T-helper 22 cell (primary cell): ENCODE results near the gene MAML3.

ENCODE experiments used
- DNase-seq: peaks from one replicate; pipeline ENCODE4 v3.0.0-alpha.2; 2020; ENCODE audit warnings: low read depth

The MAML3 gene

DNA sequence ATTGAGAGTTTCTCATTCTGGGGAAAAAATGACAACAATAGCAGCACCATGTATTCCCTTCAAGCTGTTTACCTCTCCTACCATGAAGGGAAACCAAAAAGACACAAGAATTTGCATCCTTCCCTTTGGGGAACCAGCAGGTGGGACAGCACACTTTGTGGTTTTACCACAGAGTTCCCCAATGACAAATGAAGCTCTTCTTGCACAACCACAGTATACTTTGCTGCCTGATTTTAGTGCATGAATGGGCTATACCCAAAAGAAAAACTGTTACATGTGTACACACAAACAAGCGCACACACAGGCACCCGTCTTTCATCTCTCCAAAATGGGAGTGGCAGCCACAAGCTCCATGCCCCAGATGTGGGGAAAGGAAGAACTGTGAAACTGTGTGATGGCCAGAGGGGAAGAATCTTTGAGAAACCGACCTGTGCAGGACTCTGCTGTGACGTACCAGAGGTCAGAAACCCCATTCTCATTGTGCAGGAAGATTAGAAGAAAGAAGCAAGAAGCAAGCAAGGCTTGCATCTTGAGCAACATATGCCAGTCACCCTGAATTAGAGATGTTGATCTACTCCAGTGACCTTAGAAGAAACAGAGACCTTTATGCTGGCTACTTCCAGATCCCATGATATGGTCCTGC lies 2.7 kb upstream of the MAML3 start:
- no peak for DNase-seq

DNA sequence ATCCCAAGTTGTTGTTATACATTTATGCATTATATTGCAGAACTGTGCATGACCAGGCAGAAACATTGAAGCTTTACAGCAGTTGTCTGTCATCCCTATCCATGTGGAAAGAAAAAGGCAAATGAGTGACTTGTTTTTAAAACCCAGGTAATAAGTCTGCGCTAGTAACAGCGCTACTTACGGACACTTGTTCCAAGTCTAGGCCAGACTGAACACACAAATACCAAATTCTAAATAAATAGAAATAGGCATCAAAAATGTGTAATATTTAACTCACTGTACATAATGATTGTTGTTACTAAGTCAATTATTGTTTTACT lies 548 bp upstream of the MAML3 start:
- DNase-seq: no peak

DNA sequence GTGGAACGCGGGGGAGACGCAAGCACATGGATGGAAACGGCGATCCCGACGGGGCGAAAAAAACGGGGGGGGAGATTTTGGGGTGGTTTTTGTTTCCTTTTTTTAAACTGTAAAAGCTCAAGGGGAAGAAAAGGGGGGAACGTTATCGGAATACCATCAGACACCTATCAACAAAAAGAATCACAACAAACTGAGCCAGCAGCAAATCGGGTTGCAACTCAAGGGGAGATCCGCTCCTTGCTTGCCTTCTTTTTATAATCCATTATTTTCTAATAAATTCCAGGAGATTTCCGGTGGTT lies 616 bp downstream of the MAML3 start:
- no peak for DNase-seq

DNA sequence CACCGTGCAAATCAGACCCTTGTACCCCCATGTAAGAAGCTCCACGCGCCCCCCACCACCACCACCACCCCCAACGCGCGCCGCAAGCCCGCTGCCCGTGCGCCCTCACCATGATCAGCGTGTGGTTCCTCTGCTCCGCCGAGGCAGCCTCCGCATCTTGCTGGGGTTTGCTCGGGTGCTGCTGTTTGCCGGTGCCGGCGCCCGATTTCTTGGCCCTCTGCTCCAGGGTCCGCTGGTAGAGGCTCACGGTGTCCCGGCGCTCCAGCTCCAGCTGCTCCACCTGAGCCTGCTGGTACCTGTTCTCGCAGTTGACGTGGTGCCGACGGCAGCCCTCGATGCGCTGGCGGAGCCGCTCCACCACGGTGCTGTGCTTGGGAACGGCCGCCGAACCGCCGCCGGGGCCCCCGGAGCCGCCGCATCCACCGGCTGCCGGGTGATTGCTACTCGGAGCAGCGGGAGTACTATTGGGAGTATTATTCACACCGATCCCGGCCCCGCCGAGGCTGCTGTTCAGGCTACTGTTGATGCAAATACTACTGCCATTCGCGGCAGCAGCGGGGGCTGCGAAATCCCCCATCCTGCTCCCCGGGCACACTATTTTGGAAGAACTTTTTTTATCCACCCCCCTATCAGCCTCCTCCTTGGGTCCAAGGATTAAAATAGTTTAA lies 1.1 kb downstream of the MAML3 start:
- no peak for DNase-seq

DNA sequence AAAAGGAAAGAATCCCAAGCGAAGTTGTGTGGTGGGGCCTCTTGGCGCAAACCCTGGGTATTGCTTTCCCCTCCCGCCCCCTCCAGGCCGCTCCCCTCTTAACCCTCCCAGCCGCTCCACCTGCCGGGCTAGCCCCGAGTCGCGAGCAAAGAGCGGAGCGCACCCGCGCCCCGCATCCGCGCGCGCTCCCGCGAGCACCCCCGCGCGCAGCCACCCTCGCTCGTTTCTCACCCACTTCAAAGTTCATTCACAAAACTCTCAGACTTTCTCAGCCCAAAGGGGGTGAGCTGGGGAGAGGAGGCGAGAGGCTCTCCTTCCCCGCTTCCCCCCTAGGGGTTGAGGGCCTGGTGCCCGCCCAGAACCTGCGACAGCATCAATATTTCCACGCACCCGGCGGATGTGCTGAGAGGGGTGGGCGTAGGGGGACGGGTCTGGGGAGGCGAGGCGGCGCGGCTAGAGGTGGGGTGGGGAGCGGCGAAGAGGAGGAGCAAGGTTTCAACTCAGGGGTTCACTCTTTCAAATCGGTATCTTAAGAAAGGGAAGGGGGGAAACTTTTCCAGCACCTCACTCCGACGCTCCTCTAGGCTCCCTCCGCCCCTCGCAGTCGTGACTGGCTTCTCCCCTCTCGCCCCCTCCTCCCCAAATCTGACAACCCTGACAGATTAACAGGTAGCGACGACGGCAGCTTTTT lies 1.8 kb downstream of the MAML3 start:
- DNase-seq: peak; percentile 60

DNA sequence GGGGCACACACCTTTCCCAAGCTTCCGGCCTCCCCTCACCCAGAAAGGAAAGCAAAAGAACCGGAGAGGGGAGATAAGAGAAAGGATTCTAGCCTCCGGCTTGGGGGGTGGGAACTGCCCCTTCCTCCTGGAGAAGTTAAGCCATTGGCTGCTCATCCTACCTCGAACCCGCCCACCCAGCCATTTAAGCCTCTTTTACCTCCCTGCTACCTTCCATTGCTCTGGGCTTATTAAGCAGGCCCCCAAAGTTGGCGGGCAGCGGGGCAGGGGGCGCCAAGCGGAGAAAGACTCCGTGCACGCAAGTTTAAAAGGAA lies 2.3 kb downstream of the MAML3 start:
- peak; percentile 38 for DNase-seq

DNA sequence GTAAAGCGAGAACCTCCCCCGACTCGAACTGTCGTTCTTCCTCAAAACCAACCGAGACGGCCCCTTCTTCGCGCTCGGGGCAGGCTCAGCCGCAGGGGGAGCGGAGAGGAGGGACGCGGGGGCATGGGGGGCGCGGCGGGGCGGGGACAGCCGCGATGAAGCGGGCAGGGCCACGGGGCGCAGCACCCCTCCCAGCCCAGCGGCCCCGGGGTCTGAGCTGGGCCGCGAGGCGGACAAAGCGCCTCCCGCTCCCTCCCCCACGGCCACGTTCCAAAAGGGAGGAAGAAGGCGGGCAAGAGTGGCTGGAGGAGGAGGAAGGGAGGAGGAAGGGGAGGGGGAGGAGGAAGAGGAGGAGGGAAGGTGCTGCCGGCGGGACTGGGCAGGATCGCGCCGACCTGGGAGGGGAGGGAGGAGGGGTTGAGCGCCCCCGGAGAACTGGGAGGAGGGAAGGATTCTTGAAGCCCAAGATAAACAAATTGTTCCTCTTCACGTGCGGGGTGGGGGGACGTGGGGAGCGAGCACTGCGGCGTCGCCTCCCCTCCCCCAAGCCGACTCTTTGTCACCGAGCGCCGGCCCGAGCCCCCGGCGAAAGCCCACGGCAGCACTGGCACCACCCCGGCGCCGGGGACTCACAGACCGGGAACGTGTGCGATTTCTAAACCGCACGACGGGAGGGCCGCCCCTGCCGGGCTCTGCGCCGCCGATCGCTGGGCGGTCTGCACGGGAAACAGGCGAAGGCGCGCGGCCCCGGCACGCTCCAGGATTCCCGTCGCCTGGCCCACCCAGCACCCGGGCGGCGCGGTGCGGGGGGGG lies 2.9 kb downstream of the MAML3 start:
- peak; percentile 62 for DNase-seq

DNA sequence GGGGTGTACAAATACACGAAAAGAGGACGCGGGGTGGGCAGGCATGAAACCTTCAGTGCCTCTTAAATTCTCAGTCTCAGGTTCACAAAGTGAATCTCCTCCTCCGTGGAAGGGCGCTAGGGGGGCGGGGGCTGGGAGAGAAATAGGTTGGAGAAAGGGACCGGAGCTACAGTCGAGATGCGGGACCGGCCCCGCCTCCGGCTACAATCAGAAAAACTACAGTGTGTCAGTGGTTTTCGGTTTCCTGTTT lies 3.4 kb downstream of the MAML3 start:
- no peak for DNase-seq

DNA sequence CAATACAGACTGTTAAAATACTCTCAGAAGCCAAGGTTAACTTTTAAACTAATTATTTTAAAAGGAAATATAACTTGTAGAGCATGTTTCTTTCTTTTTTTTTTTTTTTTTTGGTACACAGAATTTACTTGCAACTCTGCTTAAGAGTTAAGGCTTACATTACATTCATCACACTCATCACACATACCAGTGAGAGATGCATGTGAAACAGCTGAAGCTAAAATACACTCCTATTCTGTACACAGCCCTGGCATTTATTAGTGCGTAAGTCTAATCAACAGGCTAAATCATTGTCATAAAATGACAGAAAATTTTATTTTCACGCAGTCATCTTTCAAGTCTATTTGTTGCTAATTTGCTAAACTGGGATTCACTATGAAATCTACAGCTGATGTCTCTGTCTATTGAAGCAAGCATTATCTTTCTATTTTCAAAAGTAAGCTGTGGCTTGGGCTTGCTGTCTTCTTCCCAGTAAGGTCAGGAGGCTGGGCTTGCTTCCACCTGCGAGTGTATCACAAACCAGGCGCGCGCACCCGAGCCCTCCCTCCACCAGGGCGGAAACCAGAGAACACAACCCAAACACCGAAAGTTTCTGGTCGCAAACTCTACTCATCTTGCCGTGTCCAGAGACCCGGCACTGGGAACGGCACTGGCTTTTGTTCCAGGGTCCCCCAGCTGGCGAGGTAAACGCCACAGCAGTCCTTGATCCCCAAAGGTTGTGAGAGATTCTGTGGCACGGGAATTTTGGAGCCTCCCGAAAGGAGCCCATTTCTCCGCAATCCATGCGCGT lies 3.9 kb downstream of the MAML3 start:
- peak; percentile 39 for DNase-seq

DNA sequence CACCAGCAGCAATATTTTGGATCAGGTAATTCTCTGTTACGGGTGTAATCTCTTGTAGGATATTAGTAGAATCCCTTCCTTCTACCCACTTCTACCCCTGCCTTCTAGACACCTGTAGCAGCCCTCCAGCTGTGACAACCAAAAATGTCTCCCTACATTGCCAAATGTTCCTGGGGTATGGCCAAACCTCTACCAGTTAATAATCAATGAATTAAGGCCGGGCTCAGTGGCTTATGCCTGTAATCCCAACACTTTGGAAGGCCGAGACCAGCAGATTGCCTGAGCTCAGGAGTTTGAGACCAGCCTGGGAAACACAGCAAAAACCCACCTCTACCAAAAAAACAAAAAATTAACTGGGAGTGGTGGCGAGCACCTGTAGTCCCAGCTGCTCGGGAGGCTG lies 9.9 kb downstream of the MAML3 start:
- DNase-seq: no peak

DNA sequence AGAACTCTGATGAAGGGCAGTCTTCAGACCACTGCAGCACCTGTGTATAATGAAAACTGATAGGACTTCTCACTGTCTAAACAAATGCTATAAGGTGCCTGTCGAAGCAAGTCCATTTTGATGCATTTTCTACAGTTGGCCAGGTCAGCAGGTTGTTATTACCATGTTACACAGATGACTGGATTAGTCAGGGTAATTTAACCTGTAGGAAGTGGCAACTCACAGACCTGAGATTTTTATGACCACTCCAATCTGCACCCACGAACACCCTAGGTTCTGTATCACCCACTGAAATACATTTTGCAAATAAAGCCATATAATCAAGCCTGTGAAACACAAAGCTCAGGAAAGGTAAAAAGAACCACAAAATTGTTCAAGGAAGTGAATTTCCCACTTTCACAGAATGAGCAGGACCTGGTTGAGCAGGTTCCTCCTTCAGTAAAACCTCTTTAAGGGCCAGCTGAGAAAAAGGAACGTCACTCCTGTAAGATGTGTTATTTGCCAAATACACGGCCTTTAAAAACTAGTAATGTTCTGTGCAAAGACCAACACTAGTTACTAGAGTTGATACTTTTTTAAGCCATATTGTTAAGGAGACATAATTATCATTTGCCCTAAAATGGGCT lies 12.7 kb downstream of the MAML3 start:
- no peak for DNase-seq

DNA sequence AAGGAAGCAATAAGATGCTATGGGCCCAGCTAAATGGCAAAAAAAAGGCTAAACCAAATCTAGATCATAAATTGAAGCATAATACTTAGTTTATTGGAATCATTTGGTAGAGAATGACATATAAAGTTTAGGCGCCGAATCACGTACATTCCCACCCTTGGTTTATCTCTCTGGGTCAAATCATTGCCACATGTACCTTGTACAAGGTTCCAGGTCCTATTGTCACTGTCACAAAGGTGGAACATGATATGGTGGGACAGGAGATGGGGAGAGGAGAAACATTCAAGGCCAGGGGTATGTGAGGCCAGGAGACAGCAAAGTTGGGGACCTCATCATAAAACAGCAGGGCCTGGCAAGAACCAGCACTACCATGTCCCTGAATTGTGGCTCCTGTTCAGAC lies 13.4 kb downstream of the MAML3 start:
- no peak for DNase-seq

DNA sequence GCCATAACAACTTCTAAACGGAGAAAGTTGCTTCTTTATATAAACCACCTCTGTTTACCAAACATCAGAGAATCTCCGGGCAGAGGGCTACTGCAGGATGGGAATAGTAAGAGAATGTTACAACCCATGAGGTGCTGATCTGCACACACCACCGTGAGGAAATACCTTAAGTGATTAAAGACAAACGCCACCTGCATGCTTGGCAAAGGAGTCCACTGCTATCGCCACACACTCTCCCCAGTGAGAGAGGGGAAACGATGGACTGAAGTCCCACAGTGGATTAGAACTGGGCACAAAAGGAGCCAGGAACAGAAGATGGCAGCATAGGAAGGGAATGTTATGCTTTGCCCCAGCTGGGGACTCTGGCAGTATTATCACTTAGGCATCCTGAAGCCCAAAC lies 15.6 kb downstream of the MAML3 start:
- no peak for DNase-seq

DNA sequence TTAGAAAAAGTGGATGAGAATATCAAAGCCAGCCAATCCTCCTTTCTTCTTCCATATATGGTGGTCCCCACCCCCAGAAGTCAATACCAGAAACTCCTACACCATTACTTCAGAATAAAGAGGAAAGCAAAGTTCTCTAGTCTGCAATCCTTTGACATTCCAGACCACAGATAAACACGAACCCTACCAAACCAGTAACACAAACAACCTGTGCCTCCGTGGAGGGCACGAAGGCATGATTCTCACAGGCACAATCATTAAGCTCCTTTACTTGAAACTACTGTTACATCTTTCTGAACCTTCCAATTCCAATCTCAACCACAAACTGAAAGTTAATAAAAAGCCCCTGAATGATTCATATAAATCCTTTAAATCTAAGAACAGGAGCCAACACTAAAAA lies 16.3 kb downstream of the MAML3 start:
- DNase-seq: no peak

DNA sequence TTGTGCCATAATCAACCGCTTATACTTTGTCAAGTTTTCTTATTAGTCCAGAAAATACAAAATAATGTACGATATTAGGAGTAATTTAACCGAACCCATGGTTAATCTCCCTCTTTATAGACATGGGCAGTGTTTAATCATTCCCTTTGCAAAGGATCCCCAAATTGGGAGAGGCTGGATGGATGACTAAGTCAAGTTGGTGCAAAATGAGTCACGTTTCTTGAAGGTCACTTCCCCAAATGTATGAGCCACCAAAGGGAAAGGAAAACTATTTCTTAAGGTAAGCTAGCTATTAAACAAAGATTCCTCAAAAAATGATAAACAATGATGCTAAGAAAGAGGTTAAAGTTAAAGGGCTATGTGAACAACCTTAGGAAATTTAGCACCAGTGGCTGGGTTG lies 17.5 kb downstream of the MAML3 start:
- DNase-seq: no peak

DNA sequence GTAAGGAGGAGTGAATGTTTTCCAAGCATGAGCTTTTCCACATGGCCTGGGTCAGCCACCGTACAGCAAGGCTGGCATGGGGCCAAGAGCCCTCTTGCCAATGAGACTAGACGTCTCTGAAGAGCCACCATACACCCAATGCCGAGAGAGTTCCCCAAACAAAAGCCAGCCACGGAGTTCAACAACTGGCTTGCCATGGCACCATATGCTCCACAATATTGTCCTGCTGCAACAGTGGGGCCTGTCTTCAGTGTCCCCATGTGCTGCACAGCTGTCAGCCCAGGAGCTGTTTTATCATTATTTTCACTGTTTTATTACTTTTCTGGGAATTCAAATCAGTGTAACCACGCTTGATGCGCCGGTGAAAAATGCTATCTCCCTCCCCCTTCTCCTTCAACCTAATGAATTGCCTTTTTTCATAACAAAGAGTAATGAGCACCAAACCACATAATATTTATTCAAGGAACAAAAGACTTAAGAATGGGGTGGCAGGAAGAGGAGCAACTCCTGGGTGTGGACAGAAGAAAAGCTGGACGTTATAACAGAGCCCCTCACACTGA lies 18.4 kb downstream of the MAML3 start:
- DNase-seq: no peak

DNA sequence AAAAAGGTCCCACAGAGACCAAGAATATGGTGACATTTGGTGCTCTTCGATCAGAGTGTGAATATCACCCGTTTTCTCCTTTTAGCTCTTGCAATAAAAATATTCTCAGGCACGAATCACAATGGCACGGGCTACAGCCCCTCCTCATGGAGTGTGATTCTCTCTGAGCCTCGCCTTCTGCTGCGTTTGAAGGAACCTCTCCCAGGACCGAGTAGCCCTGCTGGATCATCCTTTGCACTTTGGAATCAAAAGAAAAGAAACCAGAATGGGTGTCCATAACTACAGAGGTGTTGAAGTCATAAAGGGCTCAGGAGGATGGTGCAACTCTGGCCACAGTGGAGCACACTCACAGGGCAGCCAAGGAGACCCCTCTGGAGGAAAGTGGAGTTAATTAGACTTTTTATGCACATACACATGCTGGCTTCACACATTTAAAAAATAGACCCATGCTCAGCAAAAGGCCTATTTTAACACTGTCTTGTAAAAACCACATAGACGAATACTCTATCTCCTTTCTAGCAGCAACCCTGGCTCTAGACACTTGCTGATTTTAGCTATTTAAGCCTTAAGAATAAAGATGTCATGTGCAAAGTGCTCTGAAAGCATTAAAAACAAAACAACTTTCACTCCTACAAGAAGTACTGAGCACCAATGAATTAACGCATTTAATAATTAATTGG lies 19.1 kb downstream of the MAML3 start:
- no peak for DNase-seq

DNA sequence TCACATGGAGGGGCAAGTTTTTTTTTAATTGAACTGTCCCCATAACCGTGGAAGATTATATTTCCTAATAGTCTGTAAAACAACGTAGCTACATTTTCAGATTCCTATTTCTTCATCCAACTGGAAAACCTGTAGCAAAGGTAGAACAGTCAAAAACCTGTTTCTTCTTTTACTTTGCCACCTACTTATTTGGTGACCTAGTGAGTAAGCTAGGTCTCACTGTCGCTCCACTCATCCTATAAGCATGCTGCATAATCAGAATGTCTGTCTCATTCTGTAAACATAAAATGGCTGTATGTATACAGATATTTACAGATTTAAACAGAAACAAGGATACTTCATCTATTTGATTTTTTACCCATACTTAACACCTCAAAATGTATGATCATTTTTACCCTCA lies 20.4 kb downstream of the MAML3 start:
- DNase-seq: no peak

DNA sequence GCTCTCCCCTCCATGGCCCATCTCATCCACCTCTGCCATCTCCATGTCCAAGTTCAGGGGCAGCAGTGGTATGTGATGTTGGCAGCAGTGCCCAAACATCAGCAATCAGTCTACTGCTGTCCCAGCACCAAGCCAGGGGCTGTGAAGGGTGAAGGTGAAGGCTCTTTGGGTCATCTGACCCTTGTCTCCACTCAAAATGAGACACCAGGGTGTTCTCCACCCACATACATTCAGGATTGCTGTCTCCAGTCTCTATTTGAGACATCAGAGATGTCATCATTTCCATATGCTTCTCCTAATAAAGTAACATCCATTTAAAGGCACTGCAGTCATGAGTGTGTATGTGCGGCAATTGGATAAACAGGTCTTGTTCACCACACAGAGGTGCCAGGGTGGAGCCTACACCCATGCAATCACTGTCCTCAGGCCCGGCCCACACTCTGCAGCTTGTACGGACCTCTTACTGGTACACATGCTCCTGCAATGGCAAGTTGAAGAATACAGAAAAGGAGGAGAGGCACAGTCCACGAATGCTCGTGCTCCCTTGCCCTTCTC lies 22.2 kb downstream of the MAML3 start:
- DNase-seq: no peak

DNA sequence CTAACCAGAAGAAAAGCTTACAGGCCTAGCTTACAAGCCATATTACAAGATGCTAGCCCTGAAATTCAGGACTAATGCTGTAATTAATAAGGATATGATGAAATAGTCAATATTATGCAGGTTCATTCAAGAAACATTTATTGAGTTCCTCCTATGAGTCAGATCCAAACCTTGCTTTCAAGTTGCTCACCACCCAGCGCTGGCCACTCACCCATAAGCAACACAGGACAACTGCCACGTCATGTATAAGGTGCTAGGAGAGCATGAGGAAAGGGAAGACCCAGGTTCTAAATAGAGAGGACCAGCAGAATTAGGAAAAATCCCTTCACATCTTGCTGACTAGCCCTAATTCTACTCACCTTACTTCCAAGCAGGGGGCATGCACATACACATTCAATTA lies 23.3 kb downstream of the MAML3 start:
- DNase-seq: no peak

DNA sequence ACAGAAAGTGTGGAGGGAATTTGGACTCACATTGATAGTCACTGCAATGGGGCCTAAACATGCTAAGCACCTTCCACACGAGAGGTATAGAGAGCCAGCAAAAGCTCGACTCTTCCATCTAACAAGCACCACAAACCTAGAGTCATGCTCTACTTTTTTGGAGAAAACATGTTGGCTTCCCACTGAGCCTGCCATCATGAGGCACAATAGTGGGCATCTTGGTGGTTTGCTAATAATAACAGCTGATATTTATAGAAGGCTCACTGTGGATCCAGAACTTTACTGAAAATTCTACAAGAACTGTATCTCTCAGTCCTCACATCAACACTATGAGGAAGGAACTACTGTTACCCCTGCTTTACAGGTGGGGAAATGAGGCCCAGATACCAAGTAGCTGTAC lies 26.6 kb downstream of the MAML3 start:
- DNase-seq: no peak
